HepG2 (cell line): Measurements from ENCODE around the gene GNG12. TPM values are rescaled to one million over a fixed set of nuclear protein-coding genes. Genes with fewer than 3 reads are reported as not detected.

ENCODE experiments used
- EHMT2 ChIP-seq: fragments of 200-600 bp; sonication (generic); IDR thresholded peaks from 2 replicates; pipeline ENCODE4 v1.7.0; 2017; ENCODE audit warnings: antibody characterized with exemption, low read depth, low read length, borderline replicate concordance
- GABPB1 ChIP-seq: IDR thresholded peaks from 2 replicates; pipeline ENCODE4 v1.6.1; 2016; ENCODE audit warnings: mild to moderate bottlenecking, missing genetic modification reagents, moderate library complexity, missing compliant biosample characterization
- HIVEP1 ChIP-seq: sonication (generic); formaldehyde crosslinking; IDR thresholded peaks from 2 replicates; pipeline ENCODE4 v1.4.0; 2020; ENCODE audit warnings: mild to moderate bottlenecking, missing genetic modification reagents
- KDM6A ChIP-seq: IDR thresholded peaks from 2 replicates; pipeline ENCODE4 v1.6.1; 2016; ENCODE audit warnings: low read depth
- MBNL3 ChIP-seq: fragments of 250-450 bp; sonication (Bioruptor Pico); conservative IDR thresholded peaks from 2 replicates; pipeline ENCODE4 v1.8.0; 2022; ENCODE audit warnings: mild to moderate bottlenecking, inconsistent platforms
- NCOA5 ChIP-seq: sonication (generic); formaldehyde crosslinking; IDR thresholded peaks from 2 replicates; pipeline ENCODE4 v1.4.0; 2020; ENCODE audit warnings: missing genetic modification reagents
- POLR2A ChIP-seq, 2 experiments: IDR thresholded peaks; 2 replicates each; pipeline ENCODE4 v1.6.1; 2011; ENCODE audit warnings: low read depth in 2 of 2, low read length in 2 of 2, mild to moderate bottlenecking in 1 of 2, moderate library complexity in 1 of 2; ENCODE audit not compliant: insufficient read depth in 1 of 2
- PRPF4 ChIP-seq: fragments of 200-400 bp; formaldehyde crosslinking; IDR thresholded peaks from 2 replicates; pipeline ENCODE4 v1.6.1; 2016; ENCODE audit warnings: low read length, low read depth; ENCODE audit not compliant: poor library complexity, severe bottlenecking
- RARA ChIP-seq: IDR thresholded peaks from 2 replicates; pipeline ENCODE4 v1.6.1; 2016; ENCODE audit warnings: missing genetic modification reagents, missing compliant biosample characterization
- RELA ChIP-seq: sonication (generic); formaldehyde crosslinking; IDR thresholded peaks from 2 replicates; pipeline ENCODE4 v1.4.0; 2020; ENCODE audit warnings: missing genetic modification reagents
- RORA ChIP-seq: sonication (generic); formaldehyde crosslinking; IDR thresholded peaks from 2 replicates; pipeline ENCODE4 v1.5.0; 2020; ENCODE audit warnings: mild to moderate bottlenecking, missing genetic modification reagents, moderate library complexity
- SALL2 ChIP-seq: sonication (generic); formaldehyde crosslinking; IDR thresholded peaks from 2 replicates; pipeline ENCODE4 v1.8.1; 2023; ENCODE audit warnings: mild to moderate bottlenecking, missing genetic modification reagents, inconsistent platforms
- SMAD1 ChIP-seq: sonication (generic); formaldehyde crosslinking; IDR thresholded peaks from 2 replicates; pipeline ENCODE4 v1.4.0; 2020; ENCODE audit warnings: missing genetic modification reagents, low read depth, mild to moderate bottlenecking, borderline replicate concordance
- ZBTB7A ChIP-seq: sonication (generic); formaldehyde crosslinking; IDR thresholded peaks from 2 replicates; pipeline ENCODE4 v1.8.0; 2022; ENCODE audit warnings: mild to moderate bottlenecking, missing genetic modification reagents
- ZNF335 ChIP-seq: sonication (generic); formaldehyde crosslinking; IDR thresholded peaks from 2 replicates; pipeline ENCODE4 v1.4.0; 2020; ENCODE audit warnings: missing genetic modification reagents
- ZNF354B ChIP-seq: sonication (generic); formaldehyde crosslinking; IDR thresholded peaks from 2 replicates; pipeline ENCODE4 v1.8.0; 2022; ENCODE audit warnings: mild to moderate bottlenecking, missing genetic modification reagents
- ZNF496 ChIP-seq: sonication (generic); formaldehyde crosslinking; IDR thresholded peaks from 2 replicates; pipeline ENCODE4 v1.8.1; 2023; ENCODE audit warnings: mild to moderate bottlenecking, moderate library complexity, missing genetic modification reagents; ENCODE audit not compliant: insufficient replicate concordance
- ZNF747 ChIP-seq: sonication (generic); formaldehyde crosslinking; IDR thresholded peaks from 2 replicates; pipeline ENCODE4 v1.8.1; 2023; ENCODE audit warnings: missing genetic modification reagents, mild to moderate bottlenecking, borderline replicate concordance
- polyA plus RNA-seq, 8 experiments: library from polyadenylated mRNA; depleted of rRNA in 3 of 8; stranded (reverse) in 7 of 8; unstranded in 1 of 8; fragments of >200 nt; fragmentation: Illumina TruSeq in 4 of 8; extraction: Trizol in 4 of 8; gene quantifications; 2 replicates each; pipeline versions ENCODE4 v1.2.1 to v1.2.3, GENCODE V29; 2011 to 2016; ENCODE audit warnings: low read depth in 4 of 8, missing spikeins in 1 of 8, mixed read lengths in 1 of 8; ENCODE audit not compliant: insufficient read depth in 1 of 8
- total RNA-seq, 5 experiments: library from RNA; depleted of rRNA; stranded (reverse); fragments of >200 nt; fragmentation: Illumina TruSeq; extraction: Trizol; gene quantifications; 2 replicates each; pipeline ENCODE4 v1.2.3, GENCODE V29; 2016; ENCODE audit warnings: low read depth in 1 of 5
- TF ChIP-seq, protein P1 (sequence below): sonication (generic); formaldehyde crosslinking; IDR thresholded peaks from 2 replicates; pipeline ENCODE4 v1.5.0; 2020; ENCODE audit warnings: mild to moderate bottlenecking, missing genetic modification reagents, borderline replicate concordance
- TF ChIP-seq, protein P2 (sequence below): sonication (generic); formaldehyde crosslinking; IDR thresholded peaks from 2 replicates; pipeline ENCODE4 v1.5.0; 2020; ENCODE audit warnings: missing genetic modification reagents
- TF ChIP-seq, protein P3 (sequence below): sonication (generic); formaldehyde crosslinking; IDR thresholded peaks from 2 replicates; pipeline ENCODE4; 2020; ENCODE audit warnings: missing genetic modification reagents, mild to moderate bottlenecking, borderline replicate concordance

GNG12 gene
- total and polyA plus RNA-seq, 2 of the 13 experiments (the other 11 are each of a cell fraction or from before 2014, with no cell fraction given) = 0.11 TPM

DNA sequence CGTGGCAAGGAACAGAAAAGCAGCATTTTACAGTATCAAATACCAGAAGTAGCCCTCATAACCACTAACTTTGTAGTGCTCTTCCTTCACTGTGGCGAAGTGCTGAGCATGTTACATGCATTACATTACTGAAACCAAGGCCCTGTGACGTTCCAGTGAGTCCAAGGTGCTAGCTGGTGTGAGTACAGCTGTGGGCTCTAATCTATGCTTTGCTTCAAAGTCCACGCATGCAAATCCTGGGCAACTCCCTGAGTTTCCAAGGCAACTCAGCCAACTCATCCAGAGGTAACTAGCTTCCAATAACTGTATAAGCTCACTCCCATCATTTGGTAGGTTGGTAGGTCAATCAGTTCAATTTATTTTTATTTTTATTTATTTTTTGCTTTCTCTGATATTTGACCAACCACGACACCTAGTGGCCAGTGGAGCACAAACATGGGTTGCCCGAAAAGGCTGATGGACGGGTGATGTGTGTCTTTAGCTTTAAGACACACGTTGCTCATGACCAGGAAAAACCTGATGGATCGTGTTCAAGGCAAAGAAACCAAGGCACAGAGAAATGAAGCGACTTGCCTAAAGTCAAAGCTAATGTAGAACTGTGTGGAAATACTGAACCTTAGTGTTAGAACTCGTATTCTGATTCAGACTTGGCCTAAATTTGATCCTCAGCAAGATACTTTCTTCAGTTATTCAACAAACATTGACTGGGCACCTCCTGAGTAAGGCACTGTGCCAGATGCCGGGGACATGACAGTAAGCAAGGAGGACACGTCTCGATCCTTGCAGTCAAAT is 73.0 kb downstream of the GNG12 start (continued):
- TF ChIP-seq, protein P1, sequence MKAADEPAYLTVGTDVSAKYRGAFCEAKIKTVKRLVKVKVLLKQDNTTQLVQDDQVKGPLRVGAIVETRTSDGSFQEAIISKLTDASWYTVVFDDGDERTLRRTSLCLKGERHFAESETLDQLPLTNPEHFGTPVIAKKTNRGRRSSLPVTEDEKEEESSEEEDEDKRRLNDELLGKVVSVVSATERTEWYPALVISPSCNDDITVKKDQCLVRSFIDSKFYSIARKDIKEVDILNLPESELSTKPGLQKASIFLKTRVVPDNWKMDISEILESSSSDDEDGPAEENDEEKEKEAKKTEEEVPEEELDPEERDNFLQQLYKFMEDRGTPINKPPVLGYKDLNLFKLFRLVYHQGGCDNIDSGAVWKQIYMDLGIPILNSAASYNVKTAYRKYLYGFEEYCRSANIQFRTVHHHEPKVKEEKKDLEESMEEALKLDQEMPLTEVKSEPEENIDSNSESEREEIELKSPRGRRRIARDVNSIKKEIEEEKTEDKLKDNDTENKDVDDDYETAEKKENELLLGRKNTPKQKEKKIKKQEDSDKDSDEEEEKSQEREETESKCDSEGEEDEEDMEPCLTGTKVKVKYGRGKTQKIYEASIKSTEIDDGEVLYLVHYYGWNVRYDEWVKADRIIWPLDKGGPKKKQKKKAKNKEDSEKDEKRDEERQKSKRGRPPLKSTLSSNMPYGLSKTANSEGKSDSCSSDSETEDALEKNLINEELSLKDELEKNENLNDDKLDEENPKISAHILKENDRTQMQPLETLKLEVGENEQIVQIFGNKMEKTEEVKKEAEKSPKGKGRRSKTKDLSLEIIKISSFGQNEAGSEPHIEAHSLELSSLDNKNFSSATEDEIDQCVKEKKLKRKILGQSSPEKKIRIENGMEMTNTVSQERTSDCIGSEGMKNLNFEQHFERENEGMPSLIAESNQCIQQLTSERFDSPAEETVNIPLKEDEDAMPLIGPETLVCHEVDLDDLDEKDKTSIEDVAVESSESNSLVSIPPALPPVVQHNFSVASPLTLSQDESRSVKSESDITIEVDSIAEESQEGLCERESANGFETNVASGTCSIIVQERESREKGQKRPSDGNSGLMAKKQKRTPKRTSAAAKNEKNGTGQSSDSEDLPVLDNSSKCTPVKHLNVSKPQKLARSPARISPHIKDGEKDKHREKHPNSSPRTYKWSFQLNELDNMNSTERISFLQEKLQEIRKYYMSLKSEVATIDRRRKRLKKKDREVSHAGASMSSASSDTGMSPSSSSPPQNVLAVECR = peak; percentile 45; the same call in 1 of the 2 replicates
- TF ChIP-seq ZNF335 (peak; percentile 32; the same call in 1 of the 2 replicates), PRPF4 (no peak), ZNF747 (no peak), NCOA5 (CRISPR knock-in tag) (no peak), ZBTB7A (CRISPR knock-in tag) (no peak), MBNL3 (no peak), RORA (CRISPR knock-in tag) (no peak), ZNF354B (no peak), EHMT2 (no peak; the same call in 1 of the 2 replicates), HIVEP1 (CRISPR knock-in tag) (no peak), POLR2A (IDR thresholded peaks at IDR 0.05; ENCODE audit: insufficient read depth in 1 of 2, low read depth in 2 of 2, low read length in 2 of 2) (no peak), ZNF496 (CRISPR knock-in tag) (no peak), SMAD1 (CRISPR knock-in tag) (no peak), GABPB1 (no peak), SALL2 (CRISPR knock-in tag) (no peak), RARA (CRISPR knock-in tag) (peak; percentile 17; the same call in 1 of the 2 replicates), KDM6A (CRISPR knock-in tag) (peak; percentile 65; the same call in 1 of the 2 replicates), RELA (no peak)
- TF ChIP-seq, protein P2, sequence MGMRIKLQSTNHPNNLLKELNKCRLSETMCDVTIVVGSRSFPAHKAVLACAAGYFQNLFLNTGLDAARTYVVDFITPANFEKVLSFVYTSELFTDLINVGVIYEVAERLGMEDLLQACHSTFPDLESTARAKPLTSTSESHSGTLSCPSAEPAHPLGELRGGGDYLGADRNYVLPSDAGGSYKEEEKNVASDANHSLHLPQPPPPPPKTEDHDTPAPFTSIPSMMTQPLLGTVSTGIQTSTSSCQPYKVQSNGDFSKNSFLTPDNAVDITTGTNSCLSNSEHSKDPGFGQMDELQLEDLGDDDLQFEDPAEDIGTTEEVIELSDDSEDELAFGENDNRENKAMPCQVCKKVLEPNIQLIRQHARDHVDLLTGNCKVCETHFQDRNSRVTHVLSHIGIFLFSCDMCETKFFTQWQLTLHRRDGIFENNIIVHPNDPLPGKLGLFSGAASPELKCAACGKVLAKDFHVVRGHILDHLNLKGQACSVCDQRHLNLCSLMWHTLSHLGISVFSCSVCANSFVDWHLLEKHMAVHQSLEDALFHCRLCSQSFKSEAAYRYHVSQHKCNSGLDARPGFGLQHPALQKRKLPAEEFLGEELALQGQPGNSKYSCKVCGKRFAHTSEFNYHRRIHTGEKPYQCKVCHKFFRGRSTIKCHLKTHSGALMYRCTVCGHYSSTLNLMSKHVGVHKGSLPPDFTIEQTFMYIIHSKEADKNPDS (CRISPR knock-in tag) = no peak
- TF ChIP-seq, protein P3, sequence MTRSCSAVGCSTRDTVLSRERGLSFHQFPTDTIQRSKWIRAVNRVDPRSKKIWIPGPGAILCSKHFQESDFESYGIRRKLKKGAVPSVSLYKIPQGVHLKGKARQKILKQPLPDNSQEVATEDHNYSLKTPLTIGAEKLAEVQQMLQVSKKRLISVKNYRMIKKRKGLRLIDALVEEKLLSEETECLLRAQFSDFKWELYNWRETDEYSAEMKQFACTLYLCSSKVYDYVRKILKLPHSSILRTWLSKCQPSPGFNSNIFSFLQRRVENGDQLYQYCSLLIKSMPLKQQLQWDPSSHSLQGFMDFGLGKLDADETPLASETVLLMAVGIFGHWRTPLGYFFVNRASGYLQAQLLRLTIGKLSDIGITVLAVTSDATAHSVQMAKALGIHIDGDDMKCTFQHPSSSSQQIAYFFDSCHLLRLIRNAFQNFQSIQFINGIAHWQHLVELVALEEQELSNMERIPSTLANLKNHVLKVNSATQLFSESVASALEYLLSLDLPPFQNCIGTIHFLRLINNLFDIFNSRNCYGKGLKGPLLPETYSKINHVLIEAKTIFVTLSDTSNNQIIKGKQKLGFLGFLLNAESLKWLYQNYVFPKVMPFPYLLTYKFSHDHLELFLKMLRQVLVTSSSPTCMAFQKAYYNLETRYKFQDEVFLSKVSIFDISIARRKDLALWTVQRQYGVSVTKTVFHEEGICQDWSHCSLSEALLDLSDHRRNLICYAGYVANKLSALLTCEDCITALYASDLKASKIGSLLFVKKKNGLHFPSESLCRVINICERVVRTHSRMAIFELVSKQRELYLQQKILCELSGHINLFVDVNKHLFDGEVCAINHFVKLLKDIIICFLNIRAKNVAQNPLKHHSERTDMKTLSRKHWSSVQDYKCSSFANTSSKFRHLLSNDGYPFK = no peak
